GM12878 (cell line): ENCODE measurements around the gene ARHGEF1. TPM values are rescaled to one million over a fixed set of nuclear protein-coding genes. Genes with fewer than 3 reads are reported as not detected.

Experiments used
- ATAC-seq: fragments of 200-7000 bp; cut with Tn5 transposase; 3 replicates; pipeline ENCODE4 v1.9.1; 2020; ENCODE audit warnings: mild to moderate bottlenecking, moderate library complexity
- BruUV-seq: library from RNA; stranded (reverse); fragments of 400-500 nt; replicated peaks from 2 replicates; lab custom pipeline; 2021; lab: Mats Ljungman, UMichigan
- CTCF ChIA-PET: fragments of 300-600 bp; sonication (Branson Sonifier 250); formaldehyde crosslinking; extraction: SDS; loops from one replicate; lab custom pipeline; 2021; ENCODE audit warnings: inconsistent platforms; lab: Yijun Ruan, JAX
- POLR2A ChIA-PET: fragments of 350-600 bp; formaldehyde crosslinking; extraction: SDS; loops from one replicate; lab custom pipeline; 2021; ENCODE audit warnings: inconsistent platforms; lab: Charles Lee
- RAD21 ChIA-PET: fragments of 300-600 bp; sonication (Branson Sonifier 250); formaldehyde crosslinking; loops from one replicate; lab custom pipeline; 2023; ENCODE audit warnings: antibody characterized with exemption; ENCODE audit not compliant: unreplicated experiment; lab: Charles Lee
- SMC1A ChIA-PET: fragments of 300-600 bp; sonication (Branson Sonifier 250); formaldehyde crosslinking; loops from one replicate; lab custom pipeline; 2023; ENCODE audit not compliant: unreplicated experiment, uncharacterized antibody; lab: Charles Lee
- DNase-seq: peaks from one replicate; pipeline ENCODE4 v3.0.0-alpha.2; 2011; ENCODE audit warnings: low read depth, low spot score
- FAIRE-seq: peaks from 3 replicates; lab custom pipeline; 2011; peaks lifted over from hg19 to GRCh38; lab: Jason Lieb, UNC
- H2AFZ ChIP-seq: 2 replicates; pipeline ENCODE4 v1.6.0; 2011; ENCODE audit warnings: low read depth, low read length, control low read depth; ENCODE audit not compliant: control insufficient read depth
- H3K27ac ChIP-seq: 2 replicates; pipeline ENCODE4 v1.5.1; 2011; ENCODE audit warnings: control low read depth; ENCODE audit not compliant: control insufficient read depth, insufficient read depth
- H3K27me3 ChIP-seq, 2 experiments: replicated peaks in 1 of 2; 2 replicates each; pipeline versions ENCODE4 v1.6.0 to v1.6.1; 2011; ENCODE audit warnings: low read length in 1 of 2; ENCODE audit not compliant: control insufficient read depth in 2 of 2, insufficient read depth in 2 of 2
- H3K36me3 ChIP-seq, 2 experiments: 2 replicates each; pipeline ENCODE4 v1.5.1; 2011; ENCODE audit warnings: low read length in 1 of 2; ENCODE audit not compliant: control insufficient read depth in 2 of 2, insufficient read depth in 2 of 2
- H3K4me1 ChIP-seq: 2 replicates; pipeline ENCODE4 v1.6.1; 2011; ENCODE audit warnings: mild to moderate bottlenecking, low read length, moderate library complexity, mixed read lengths; ENCODE audit not compliant: control insufficient read depth, insufficient read depth
- H3K4me2 ChIP-seq: 2 replicates; pipeline ENCODE4 v1.6.0; 2011; ENCODE audit warnings: control low read depth; ENCODE audit not compliant: control insufficient read depth, insufficient read depth
- H3K4me3 ChIP-seq: fragments of 200-600 bp; sonication (generic); 2 replicates; pipeline ENCODE4 v1.5.1; 2016
- H3K79me2 ChIP-seq: 2 replicates; pipeline ENCODE4 v1.6.0; 2011; ENCODE audit warnings: low read length; ENCODE audit not compliant: control insufficient read depth, insufficient read depth
- H3K9ac ChIP-seq: 2 replicates; pipeline ENCODE4 v1.8.0; 2011; ENCODE audit warnings: low read length, control low read depth, mixed read lengths; ENCODE audit not compliant: control insufficient read depth, insufficient read depth
- H3K9me3 ChIP-seq: replicated peaks from 3 replicates; pipeline ENCODE4 v1.5.1; 2011; ENCODE audit warnings: mild to moderate bottlenecking, low read length; ENCODE audit not compliant: control insufficient read depth, insufficient read depth
- H4K20me1 ChIP-seq: 2 replicates; pipeline ENCODE4 v1.6.0; 2011; ENCODE audit not compliant: control insufficient read depth, insufficient read depth
- GATAD2B ChIP-seq: fragments of 450-650 bp; conservative IDR thresholded peaks from 2 replicates; pipeline ENCODE4 v1.6.1; 2017; ENCODE audit warnings: low read depth, mild to moderate bottlenecking, moderate library complexity
- JUNB ChIP-seq: IDR thresholded peaks from 2 replicates; pipeline ENCODE4 v1.6.1; 2016; ENCODE audit warnings: antibody characterized with exemption, mild to moderate bottlenecking
- MEF2A ChIP-seq: IDR thresholded peaks from 2 replicates; pipeline ENCODE4 v1.6.1; 2011; ENCODE audit warnings: low read depth, mild to moderate bottlenecking, low read length, moderate library complexity; ENCODE audit not compliant: insufficient read depth
- MTA2 ChIP-seq: fragments of 450-650 bp; IDR thresholded peaks from 2 replicates; pipeline ENCODE4 v1.6.1; 2016; ENCODE audit warnings: low read depth, mild to moderate bottlenecking, moderate library complexity
- MYC ChIP-seq: IDR thresholded peaks from 2 replicates; pipeline ENCODE4 v1.6.1; 2011; ENCODE audit warnings: mild to moderate bottlenecking, low read length, moderate library complexity, inconsistent platforms; ENCODE audit not compliant: insufficient read depth, insufficient replicate concordance, insufficient read length, severe bottlenecking
- NBN ChIP-seq: fragments of 450-650 bp; IDR thresholded peaks from 2 replicates; pipeline ENCODE4 v1.6.1; 2016
- NFXL1 ChIP-seq: fragments of 450-650 bp; IDR thresholded peaks from 2 replicates; pipeline ENCODE4 v1.6.1; 2017; ENCODE audit warnings: antibody characterized with exemption, mild to moderate bottlenecking, borderline replicate concordance
- NR2C2 ChIP-seq: IDR thresholded peaks from 2 replicates; pipeline ENCODE4 v1.6.1; 2011; ENCODE audit warnings: borderline replicate concordance, low read depth; ENCODE audit not compliant: control insufficient read depth, insufficient read length
- PML ChIP-seq: IDR thresholded peaks from 2 replicates; pipeline ENCODE4 v1.6.1; 2012; ENCODE audit warnings: low read length, inconsistent platforms
- POLR2AphosphoS5 ChIP-seq: IDR thresholded peaks from 2 replicates; pipeline ENCODE4 v1.6.1; 2011; ENCODE audit warnings: mild to moderate bottlenecking, low read length, inconsistent platforms
- SREBF1 ChIP-seq: IDR thresholded peaks from 2 replicates; pipeline ENCODE4 v1.6.1; 2012; ENCODE audit warnings: mild to moderate bottlenecking, low read length
- SREBF2 ChIP-seq: IDR thresholded peaks from 2 replicates; pipeline ENCODE4 v1.6.1; 2012; ENCODE audit warnings: mild to moderate bottlenecking, low read length
- SUZ12 ChIP-seq: fragments of 200-600 bp; sonication (generic); IDR thresholded peaks from one replicate; pipeline ENCODE4 v1.6.1; 2018; ENCODE audit warnings: antibody characterized with exemption, mild to moderate bottlenecking; ENCODE audit not compliant: unreplicated experiment
- TBL1XR1 ChIP-seq: IDR thresholded peaks from 2 replicates; pipeline ENCODE4 v1.6.1; 2012; ENCODE audit warnings: low read depth, low read length, improper control_type of control experiment
- TCF12 ChIP-seq: IDR thresholded peaks from 2 replicates; pipeline ENCODE4 v1.6.1; 2011; ENCODE audit warnings: low read depth, mild to moderate bottlenecking, low read length
- ZNF207 ChIP-seq: fragments of 450-650 bp; IDR thresholded peaks from 2 replicates; pipeline ENCODE4 v1.6.1; 2014; ENCODE audit warnings: antibody characterized with exemption, mild to moderate bottlenecking, borderline replicate concordance
- WGBS: methylation state at CpG from one replicate; pipeline ENCODE4 v1.1.6; 2016; ENCODE audit warnings: low lambda C conversion rate; ENCODE audit not compliant: insufficient replicate concordance, insufficient coverage; ENCODE audit errors: missing lambda C conversion rate; 5-methylcytosine and 5-hydroxymethylcytosine counted together
- in situ Hi-C: fragments of 300-500 bp; cut with MboI; formaldehyde crosslinking; loops from 9 replicates; pipeline ENCODE4 v1.14.3; 2018; ENCODE audit warnings: mixed read lengths
- intact Hi-C: fragments of 100-400 bp; cut with micrococcal nuclease; formaldehyde crosslinking; loops from one replicate; pipeline ENCODE4 v1.14.2; 2022; ENCODE audit not compliant: unreplicated experiment
- polyA plus RNA-seq, 11 experiments: library from polyadenylated mRNA; depleted of rRNA in 4 of 11; unstranded in 6 of 11; stranded (reverse) in 5 of 11; fragments of >200 nt; fragmentation: Nextera tagmentation in 4 of 11; fragmentation: Illumina TruSeq in 1 of 11; extraction: Ambion mirVana in 4 of 11; extraction: Trizol in 1 of 11; gene quantifications; 1 replicate in 1 of 11; 2 replicates in 10 of 11; pipeline versions ENCODE4 v1.2.1 to v1.2.3, GENCODE V29; 2011 to 2016; ENCODE audit warnings: inconsistent platforms in 2 of 11, missing spikeins in 2 of 11, low read depth in 1 of 11
- total RNA-seq, 4 experiments: library from RNA; depleted of rRNA in 3 of 4; stranded (reverse); fragments of >200 nt in 3 of 4; fragmentation: Illumina TruSeq in 1 of 4; extraction: Trizol in 1 of 4; gene quantifications; 2 replicates each; pipeline versions ENCODE4 v1.2.1 to v1.2.3, GENCODE V29; 2013 to 2021
- TF ChIP-seq, protein P1 (sequence below): IDR thresholded peaks from 2 replicates; pipeline ENCODE4 v1.6.1; 2011; ENCODE audit warnings: mild to moderate bottlenecking, low read depth, low read length, moderate library complexity; ENCODE audit not compliant: insufficient replicate concordance
- TF ChIP-seq, protein P2 (sequence below): fragments of 450-650 bp; IDR thresholded peaks from 2 replicates; pipeline ENCODE4 v1.6.1; 2017; ENCODE audit warnings: antibody characterized with exemption, mild to moderate bottlenecking, moderate library complexity
- TF ChIP-seq, protein P3 (sequence below): IDR thresholded peaks from 2 replicates; pipeline ENCODE4 v1.6.1; 2011; ENCODE audit warnings: low read depth, mild to moderate bottlenecking, low read length, moderate library complexity, borderline replicate concordance; ENCODE audit errors: extremely low read depth

ARHGEF1 gene
- total and polyA plus RNA-seq, 10 of the 15 experiments (the other 5 are each of a cell fraction or from before 2014, with no cell fraction given), result 1.2 to 207 (median 53.9) TPM

DNA sequence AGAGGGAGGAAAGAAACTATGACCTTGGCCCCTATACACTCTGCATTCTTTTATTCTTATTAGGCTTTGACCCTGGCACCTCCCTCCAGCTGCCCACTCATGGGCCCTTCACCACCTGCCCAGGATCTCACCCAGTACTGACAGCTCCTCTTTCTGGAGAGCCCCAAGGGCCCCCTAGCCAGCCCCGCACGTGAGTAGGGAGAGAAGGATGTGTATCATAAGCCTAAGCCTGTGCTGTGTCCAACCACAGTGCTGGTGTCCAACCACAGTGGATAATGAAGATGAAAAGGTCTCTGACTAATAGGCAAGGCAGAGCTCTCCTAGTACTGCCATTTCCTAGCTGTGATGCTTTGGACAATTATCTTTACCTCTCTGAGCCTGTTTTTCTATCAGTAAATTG lies 33.9 kb upstream of the ARHGEF1 start (continued):
- TF ChIP-seq GATAD2B (no peak), TBL1XR1 (no peak), SREBF1 (no peak), TCF12 (no peak)

DNA sequence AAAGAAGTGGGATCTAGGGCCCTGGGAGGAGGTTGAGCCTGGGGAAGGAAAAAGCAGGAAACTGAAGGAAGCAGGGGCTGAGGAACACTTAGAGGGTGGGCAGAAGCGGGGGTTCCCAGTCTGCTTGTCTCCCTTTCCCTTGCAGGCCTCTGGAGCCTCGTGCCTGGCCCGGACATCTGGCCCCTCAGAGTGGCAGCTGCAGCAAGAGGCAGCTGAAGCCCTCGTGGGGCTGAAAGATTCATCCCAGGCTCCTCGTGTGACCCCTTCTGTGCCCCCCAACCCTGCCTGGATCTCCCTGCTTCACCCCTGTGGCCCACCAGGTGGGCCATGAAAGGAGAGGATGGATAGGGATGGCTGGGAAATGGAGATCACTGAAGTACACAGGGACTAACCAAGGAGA lies 32.6 kb upstream of the ARHGEF1 start:
- Histone ChIP-seq H3K9ac (no peak overlapping the region), H3K4me1 (no peaks in the 10 kb centered on the region), H3K79me2 (no peaks in the 10 kb centered on the region), H2AFZ (no peak overlapping the region), H4K20me1 (no peaks in the 10 kb centered on the region), H3K27ac (no peak overlapping the region), H3K27me3 (peaks cover 1 to 8% of the 10 kb centered on the region in 2 experiments; a peak in 3 of 4 replicates), H3K9me3 (no peaks in the 10 kb centered on the region; the same call in 2 of the 3 replicates), H3K36me3 (no peaks in the 10 kb centered on the region), H3K4me2 (no peak overlapping the region), H3K4me3 (no peak overlapping the region)
- RAD21 ChIA-PET, result no interaction called here
- in situ Hi-C loops (no loop called here), intact Hi-C loops (no loop called here)
- BruUV-seq, result no TSS peak
- TF ChIP-seq, protein P1, sequence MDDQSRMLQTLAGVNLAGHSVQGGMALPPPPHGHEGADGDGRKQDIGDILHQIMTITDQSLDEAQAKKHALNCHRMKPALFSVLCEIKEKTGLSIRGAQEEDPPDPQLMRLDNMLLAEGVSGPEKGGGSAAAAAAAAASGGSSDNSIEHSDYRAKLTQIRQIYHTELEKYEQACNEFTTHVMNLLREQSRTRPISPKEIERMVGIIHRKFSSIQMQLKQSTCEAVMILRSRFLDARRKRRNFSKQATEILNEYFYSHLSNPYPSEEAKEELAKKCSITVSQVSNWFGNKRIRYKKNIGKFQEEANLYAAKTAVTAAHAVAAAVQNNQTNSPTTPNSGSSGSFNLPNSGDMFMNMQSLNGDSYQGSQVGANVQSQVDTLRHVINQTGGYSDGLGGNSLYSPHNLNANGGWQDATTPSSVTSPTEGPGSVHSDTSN, result no peak
- no peak for TF ChIP-seq MTA2
- no peak for TF ChIP-seq NFXL1
- TF ChIP-seq SREBF2, result no peak
- no peak for TF ChIP-seq MEF2A
- TF ChIP-seq NR2C2, result no peak
- no peak for TF ChIP-seq SUZ12
- TF ChIP-seq ZNF207, result no peak
- TF ChIP-seq JUNB, result no peak
- no peak for TF ChIP-seq NBN
- TF ChIP-seq, protein P2, sequence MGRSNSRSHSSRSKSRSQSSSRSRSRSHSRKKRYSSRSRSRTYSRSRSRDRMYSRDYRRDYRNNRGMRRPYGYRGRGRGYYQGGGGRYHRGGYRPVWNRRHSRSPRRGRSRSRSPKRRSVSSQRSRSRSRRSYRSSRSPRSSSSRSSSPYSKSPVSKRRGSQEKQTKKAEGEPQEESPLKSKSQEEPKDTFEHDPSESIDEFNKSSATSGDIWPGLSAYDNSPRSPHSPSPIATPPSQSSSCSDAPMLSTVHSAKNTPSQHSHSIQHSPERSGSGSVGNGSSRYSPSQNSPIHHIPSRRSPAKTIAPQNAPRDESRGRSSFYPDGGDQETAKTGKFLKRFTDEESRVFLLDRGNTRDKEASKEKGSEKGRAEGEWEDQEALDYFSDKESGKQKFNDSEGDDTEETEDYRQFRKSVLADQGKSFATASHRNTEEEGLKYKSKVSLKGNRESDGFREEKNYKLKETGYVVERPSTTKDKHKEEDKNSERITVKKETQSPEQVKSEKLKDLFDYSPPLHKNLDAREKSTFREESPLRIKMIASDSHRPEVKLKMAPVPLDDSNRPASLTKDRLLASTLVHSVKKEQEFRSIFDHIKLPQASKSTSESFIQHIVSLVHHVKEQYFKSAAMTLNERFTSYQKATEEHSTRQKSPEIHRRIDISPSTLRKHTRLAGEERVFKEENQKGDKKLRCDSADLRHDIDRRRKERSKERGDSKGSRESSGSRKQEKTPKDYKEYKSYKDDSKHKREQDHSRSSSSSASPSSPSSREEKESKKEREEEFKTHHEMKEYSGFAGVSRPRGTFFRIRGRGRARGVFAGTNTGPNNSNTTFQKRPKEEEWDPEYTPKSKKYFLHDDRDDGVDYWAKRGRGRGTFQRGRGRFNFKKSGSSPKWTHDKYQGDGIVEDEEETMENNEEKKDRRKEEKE, result no peak
- TF ChIP-seq, protein P3, sequence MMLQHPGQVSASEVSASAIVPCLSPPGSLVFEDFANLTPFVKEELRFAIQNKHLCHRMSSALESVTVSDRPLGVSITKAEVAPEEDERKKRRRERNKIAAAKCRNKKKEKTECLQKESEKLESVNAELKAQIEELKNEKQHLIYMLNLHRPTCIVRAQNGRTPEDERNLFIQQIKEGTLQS, result no peak
- TF ChIP-seq POLR2AphosphoS5, result no peak
- no peak for TF ChIP-seq PML
- TF ChIP-seq MYC, result no peak
- SMC1A ChIA-PET, result no interaction called here
- DNase-seq (no peak), FAIRE-seq (no peak), ATAC-seq (no peak)
- POLR2A ChIA-PET, result no interaction called here
- CTCF ChIA-PET, result interaction anchor here (4.5 kb wide), 1 partner anchor 15 kb away, joined by 24 read pairs; no protein-coding TSS in a partner anchor
- 0% methylated on average over 5 of the region's 5 CpGs for WGBS
